Muscle layer of duodenum (tissue), 2 donors: ENCODE results near the gene HDAC4.
"Not testable (repeated sequence)": the region's sequence is repeated elsewhere in the genome, so short reads cannot be mapped to it uniquely, and the experiment has no call there.

Experiments
- H3K27ac ChIP-seq: one replicate; pipeline ENCODE4 v1.7.0; 2013; ENCODE audit warnings: mild to moderate bottlenecking, low read length
- H3K27me3 ChIP-seq: one replicate; pipeline ENCODE4 v1.7.0; 2013; ENCODE audit warnings: low read depth, mild to moderate bottlenecking, control low read depth, low read length
- H3K36me3 ChIP-seq, 2 donors: one replicate each; pipeline ENCODE4 v1.7.0; 2013; ENCODE audit warnings: low read length in 2 of 2, control low read depth in 1 of 2, mild to moderate bottlenecking in 1 of 2; ENCODE audit not compliant: insufficient read depth in 2 of 2, control insufficient read depth in 1 of 2
- H3K4me1 ChIP-seq, 2 donors: one replicate each; pipeline ENCODE4 v1.7.0; 2013; ENCODE audit warnings: low read length in 2 of 2, mild to moderate bottlenecking in 2 of 2, control low read depth in 1 of 2, moderate library complexity in 1 of 2; ENCODE audit not compliant: insufficient read depth in 2 of 2, control insufficient read depth in 1 of 2
- H3K4me3 ChIP-seq, 2 donors: one replicate each; pipeline ENCODE4 v1.7.0; 2013; ENCODE audit warnings: low read length in 2 of 2, low read depth in 1 of 2, mild to moderate bottlenecking in 1 of 2
- H3K9me3 ChIP-seq, 2 donors: one replicate each; pipeline ENCODE4 v1.7.0; 2013; ENCODE audit warnings: low read length in 2 of 2, control low read depth in 1 of 2, mild to moderate bottlenecking in 1 of 2; ENCODE audit not compliant: control insufficient read depth in 1 of 2
- donor health status: healthy.

Gene HDAC4

GRCh38 chr2:239039479-239039861 lies 361.4 kb downstream of the HDAC4 start:
- Histone ChIP-seq H3K36me3 (no peaks in the 10 kb centered on the region), H3K4me1 (peaks cover 0 to 3% of the 10 kb centered on the region in 2 donors), H3K27me3 (no peaks in the 10 kb centered on the region), H3K4me3 (no peak overlapping the region), H3K27ac (no peak overlapping the region), H3K9me3 (no peaks in the 10 kb centered on the region)

- Histone ChIP-seq H3K4me1 (peaks cover 0 to 3% of the 10 kb centered on the region in 2 donors), H3K36me3 (no peaks in the 10 kb centered on the region), H3K27ac (no peak overlapping the region), H3K27me3 (no peaks in the 10 kb centered on the region), H3K4me3 (no peak overlapping the region), H3K9me3 (no peaks in the 10 kb centered on the region)
These were observed 361.9 kb downstream of the HDAC4 start for GRCh38 chr2:239038773-239039478.

- H3K4me1 ChIP-seq, H3K27me3 ChIP-seq, H3K9me3 ChIP-seq, H3K27ac ChIP-seq, H3K4me3 ChIP-seq, H3K36me3 ChIP-seq: not testable (repeated sequence)
These were observed 362.5 kb downstream of the HDAC4 start for GRCh38 chr2:239038284-239038683.

GRCh38 chr2:239037559-239037910 lies 363.3 kb downstream of the HDAC4 start:
- no peaks in the 10 kb centered on the region for H3K36me3 ChIP-seq
- H3K4me1 ChIP-seq = peaks cover 0 to 3% of the 10 kb centered on the region in 2 donors
- no peaks in the 10 kb centered on the region for H3K9me3 ChIP-seq
- H3K4me3 ChIP-seq = no peak overlapping the region
- H3K27me3 ChIP-seq = no peaks in the 10 kb centered on the region
- no peak overlapping the region for H3K27ac ChIP-seq

DNA sequence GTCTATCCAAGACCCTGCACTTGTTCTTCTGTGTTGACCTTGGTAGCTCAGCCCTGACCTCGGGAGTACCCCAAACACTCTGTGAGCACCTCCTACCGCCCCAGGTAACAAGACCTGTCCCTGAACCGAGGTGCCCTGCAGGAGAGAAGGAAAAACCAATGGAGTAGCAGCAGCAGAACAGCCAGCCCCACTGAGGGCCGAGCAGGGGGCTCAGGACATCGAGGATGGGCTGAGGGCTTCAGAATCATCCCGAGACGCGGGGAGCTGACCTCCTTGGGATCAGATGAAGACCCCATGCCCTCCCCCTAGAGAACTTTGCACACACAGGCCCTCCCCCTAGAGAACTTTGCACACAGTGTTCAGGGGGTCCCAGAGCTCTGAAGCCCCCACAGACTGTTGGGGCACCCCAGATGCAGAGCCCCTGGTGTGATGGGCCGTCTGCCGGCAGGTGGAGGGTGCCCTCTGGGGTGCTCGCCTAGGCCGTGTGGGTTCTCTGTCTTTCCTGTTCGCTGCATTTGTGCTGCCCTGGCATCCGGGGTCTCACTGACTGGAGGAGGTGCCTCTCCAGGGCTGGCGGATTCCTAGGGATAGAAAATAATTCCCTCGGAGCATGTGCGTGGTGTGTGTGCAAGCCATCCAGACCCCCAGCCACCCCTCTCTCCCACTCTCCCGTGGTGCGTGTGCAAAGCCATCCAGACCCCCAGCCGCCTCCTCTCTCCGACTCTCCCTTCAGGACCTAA lies 363.8 kb downstream of the HDAC4 start:
- Histone ChIP-seq H3K27me3 (no peaks in the 10 kb centered on the region), H3K9me3 (no peaks in the 10 kb centered on the region), H3K4me3 (no peak overlapping the region), H3K36me3 (no peaks in the 10 kb centered on the region), H3K4me1 (peaks cover 0 to 3% of the 10 kb centered on the region in 2 donors), H3K27ac (no peak overlapping the region)

DNA sequence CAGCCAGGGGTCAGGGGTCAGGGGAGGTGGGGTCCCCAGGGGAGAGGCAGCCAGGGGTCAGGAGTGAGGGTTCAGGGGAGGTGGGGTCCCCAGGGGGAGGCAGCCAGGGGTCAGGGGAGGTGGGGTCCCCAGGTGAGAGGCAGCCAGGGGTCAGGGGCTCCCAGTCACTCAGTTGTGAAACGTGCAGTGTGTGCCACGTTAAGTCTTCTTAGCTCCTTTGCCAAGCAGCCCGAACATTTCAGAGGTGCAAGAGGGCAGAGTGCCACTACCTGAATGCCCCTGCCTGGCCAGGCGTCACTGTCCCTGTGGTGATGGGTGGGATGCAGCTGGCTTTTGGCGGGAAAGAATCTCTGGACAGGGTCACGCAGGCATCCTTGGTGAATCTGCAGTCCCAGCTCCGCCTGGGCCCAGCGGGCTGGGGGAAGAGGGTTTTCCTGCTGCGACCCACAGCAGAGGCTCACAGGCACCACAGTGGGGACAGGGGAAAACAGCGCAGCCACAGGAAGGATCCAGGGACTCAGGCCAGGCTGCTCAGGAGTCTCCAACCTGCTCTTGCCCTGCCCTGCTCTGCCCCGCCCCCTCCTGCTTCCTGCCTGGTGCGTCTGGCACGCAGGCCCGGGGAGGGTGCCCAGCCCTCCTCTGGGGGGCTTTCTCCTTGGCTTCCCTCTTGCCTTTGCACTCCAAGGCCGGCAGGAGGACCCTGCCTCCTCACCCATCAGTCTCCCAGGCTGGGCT lies 364.7 kb downstream of the HDAC4 start:
- Histone ChIP-seq H3K27me3 (no peaks in the 10 kb centered on the region), H3K9me3 (no peaks in the 10 kb centered on the region), H3K36me3 (no peaks in the 10 kb centered on the region), H3K4me3 (no peak overlapping the region), H3K4me1 (peaks cover 0 to 3% of the 10 kb centered on the region in 2 donors), H3K27ac (no peak overlapping the region)

GRCh38 chr2:239035361-239035814 lies 365.4 kb downstream of the HDAC4 start:
- H3K9me3 ChIP-seq = no peaks in the 10 kb centered on the region
- no peak overlapping the region for H3K4me3 ChIP-seq
- no peak overlapping the region for H3K27ac ChIP-seq
- peaks cover 0 to 3% of the 10 kb centered on the region in 2 donors for H3K4me1 ChIP-seq
- no peaks in the 10 kb centered on the region for H3K36me3 ChIP-seq
- H3K27me3 ChIP-seq = no peaks in the 10 kb centered on the region

- no peaks in the 10 kb centered on the region for H3K27me3 ChIP-seq
- H3K36me3 ChIP-seq = no peaks in the 10 kb centered on the region
- no peaks in the 10 kb centered on the region for H3K9me3 ChIP-seq
- no peak overlapping the region for H3K27ac ChIP-seq
- H3K4me1 ChIP-seq = peaks cover 0 to 3% of the 10 kb centered on the region in 2 donors
- no peak overlapping the region for H3K4me3 ChIP-seq
These were observed 366.1 kb downstream of the HDAC4 start for GRCh38 chr2:239034561-239035341.

DNA sequence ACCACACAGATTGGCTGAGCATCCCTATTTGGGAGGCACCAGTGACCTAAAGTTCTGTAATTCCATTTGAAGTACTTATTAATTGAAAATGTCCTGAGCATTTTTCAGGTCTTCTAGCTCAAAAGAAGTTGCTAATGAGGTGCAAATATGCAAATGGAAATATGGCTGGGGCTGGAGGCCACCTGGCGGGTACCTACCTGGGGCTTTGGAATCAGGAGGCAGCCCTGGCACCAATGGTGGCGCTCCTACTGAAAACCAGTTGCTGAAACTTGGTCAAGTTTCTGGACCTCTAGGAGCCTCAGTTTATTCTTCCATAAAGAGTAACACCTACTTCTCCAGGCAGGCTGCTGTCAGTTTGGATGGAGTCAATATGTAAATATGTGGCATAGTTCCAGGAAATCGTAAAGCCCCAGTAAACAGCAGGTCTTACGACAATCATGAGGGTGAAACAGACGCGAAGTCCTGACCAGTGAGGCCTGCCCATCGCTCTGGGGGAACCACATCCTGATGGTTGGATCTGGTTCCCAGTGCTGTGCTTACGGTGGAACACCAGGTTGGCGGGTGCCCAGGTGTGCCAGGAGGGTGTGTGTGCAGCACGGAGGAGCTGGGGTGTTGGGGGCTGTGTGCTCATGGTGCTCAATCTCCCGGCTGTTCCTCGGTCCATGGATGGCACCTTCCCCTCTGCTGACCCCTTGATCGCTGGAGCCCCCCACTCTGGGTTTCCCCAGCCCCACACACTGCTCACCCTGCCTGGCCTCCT lies 366.8 kb downstream of the HDAC4 start:
- Histone ChIP-seq H3K36me3 (no peaks in the 10 kb centered on the region), H3K4me1 (peaks cover 0 to 3% of the 10 kb centered on the region in 2 donors), H3K9me3 (no peaks in the 10 kb centered on the region), H3K4me3 (no peak overlapping the region), H3K27me3 (no peaks in the 10 kb centered on the region), H3K27ac (no peak overlapping the region)

GRCh38 chr2:239029958-239030357 lies 370.9 kb downstream of the HDAC4 start:
- Histone ChIP-seq H3K4me1 (peaks cover 0 to 3% of the 10 kb centered on the region in 2 donors), H3K27ac (no peak overlapping the region), H3K4me3 (no peak overlapping the region), H3K36me3 (no peaks in the 10 kb centered on the region), H3K27me3 (no peaks in the 10 kb centered on the region), H3K9me3 (no peaks in the 10 kb centered on the region)
